ENCODE measurements around the gene DACH1. TPM values are rescaled to one million over a fixed set of nuclear protein-coding genes. Genes with fewer than 3 reads are reported as not detected.

The DACH1 gene
- total and polyA plus RNA-seq, 2 of the 8 experiments (the other 6 are each of a cell fraction or from before 2014, with no cell fraction given): 0.12 to 0.67 TPM

DNA sequence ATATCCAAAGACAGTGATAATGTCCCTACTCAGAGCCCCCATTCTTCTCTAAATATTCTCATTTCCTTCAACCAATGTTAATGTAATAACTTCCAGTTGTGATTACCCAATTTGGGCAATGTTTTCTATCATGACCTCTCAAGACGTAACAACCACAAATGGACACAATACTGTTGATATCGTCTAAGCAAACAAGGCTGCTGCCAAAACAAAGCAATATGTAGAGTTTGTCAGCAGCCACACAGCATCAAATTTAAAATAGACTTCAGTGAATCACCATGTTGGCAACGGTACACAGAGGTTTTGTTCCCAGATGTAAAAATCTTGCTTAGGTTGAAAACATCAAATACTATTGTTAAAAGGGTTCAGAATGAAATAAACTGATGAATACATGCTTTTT, 205.1 kb downstream of the DACH1 start:
- Histone ChIP-seq H3K27ac (ENCODE audit: low read depth, low read length) (no peak overlapping the region), H3K79me2 (ENCODE audit: control insufficient read depth in 1 of 2, insufficient read depth in 2 of 2, low read length in 2 of 2) (no peaks in the 10 kb centered on the region), H3K27me3 (replicated peaks in 1 of 4; ENCODE audit: control insufficient read depth in 3 of 4, extremely low read depth in 1 of 4, insufficient read depth in 3 of 4, low read length in 3 of 4) (no peaks in the 10 kb centered on the region), H2AFZ (ENCODE audit: low read length) (no peak overlapping the region), H3K4me3 (ENCODE audit: extremely low read depth in 1 of 4, insufficient read depth in 2 of 4, low read depth in 3 of 4, low read length in 4 of 4) (no peak overlapping the region), H3K23me2 (ENCODE audit: low read depth, low read length) (no peaks in the 10 kb centered on the region), H4K8ac (ENCODE audit: extremely low read depth, insufficient read depth, low read length) (no peak overlapping the region), H2BK12ac (ENCODE audit: low read depth, low read length) (no peak overlapping the region), H4K20me1 (replicated peaks in 1 of 2; ENCODE audit: control insufficient read depth in 1 of 2, insufficient read depth in 2 of 2, low read length in 2 of 2) (no peaks in the 10 kb centered on the region), H3K4me2 (ENCODE audit: insufficient read depth in 1 of 2, low read depth in 2 of 2, low read length in 2 of 2) (no peak overlapping the region), H2BK20ac (ENCODE audit: low read length) (no peak overlapping the region), H3K56ac (replicated peaks; ENCODE audit: insufficient read length, low read depth, low read length) (no peak overlapping the region), H3K9me3 (ENCODE audit: insufficient read depth in 2 of 2, low read depth in 1 of 2, low read length in 1 of 2) (no peaks in the 10 kb centered on the region), H2BK120ac (replicated peaks; ENCODE audit: low read depth, low read length) (no peak overlapping the region), H4K91ac (replicated peaks; ENCODE audit: insufficient read length, low read length) (no peak overlapping the region), H3K36me3 (ENCODE audit: control insufficient read depth in 2 of 4, insufficient read depth in 4 of 4, low read length in 3 of 4) (no peaks in the 10 kb centered on the region), H3K18ac (ENCODE audit: extremely low read depth, low read length) (no peak overlapping the region), H3K14ac (ENCODE audit: insufficient read length) (no peak overlapping the region), H3K9ac (replicated peaks in 1 of 4; ENCODE audit: extremely low read depth in 1 of 4, low read depth in 3 of 4, low read length in 3 of 4) (no peak overlapping the region), H3K23ac (ENCODE audit: insufficient read length) (no peak overlapping the region), H4K5ac (ENCODE audit: insufficient read length, low read depth, low read length) (no peak overlapping the region), H3K4me1 (replicated peaks in 1 of 4; ENCODE audit: control insufficient read depth in 3 of 4, insufficient read depth in 4 of 4, low read length in 3 of 4) (no peaks in the 10 kb centered on the region), H2BK15ac (ENCODE audit: low read length) (no peak overlapping the region), H2AK5ac (ENCODE audit: low read depth, low read length) (no peak overlapping the region), H2BK5ac (ENCODE audit: low read depth, low read length) (no peak overlapping the region), H3K4ac (replicated peaks; ENCODE audit: insufficient read length, low read depth, low read length) (no peak overlapping the region), H3K79me1 (ENCODE audit: low read depth, low read length) (no peaks in the 10 kb centered on the region)
- CTCF ChIA-PET (ENCODE audit: partially characterized antibody): no interaction called here
- DNase-seq (ENCODE audit: low read depth in 1 of 2, low spot score in 2 of 2) (no peak), FAIRE-seq (no peak)
- TF ChIP-seq MAFK (IDR thresholded peaks at IDR 0.05; ENCODE audit: low read depth, low read length) (no peak), BCL11A (IDR thresholded peaks at IDR 0.05; ENCODE audit: low read depth in 2 of 2, low read length in 2 of 2) (no peak), JUND (IDR thresholded peaks at IDR 0.05; ENCODE audit: low read length) (no peak)
- TF ChIP-seq, protein P1, sequence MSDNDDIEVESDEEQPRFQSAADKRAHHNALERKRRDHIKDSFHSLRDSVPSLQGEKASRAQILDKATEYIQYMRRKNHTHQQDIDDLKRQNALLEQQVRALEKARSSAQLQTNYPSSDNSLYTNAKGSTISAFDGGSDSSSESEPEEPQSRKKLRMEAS (IDR thresholded peaks at IDR 0.05): no peak
- POLR2A ChIA-PET (ENCODE audit: partially characterized antibody): no interaction called here
- WGBS, 2 experiments (ENCODE audit: extremely low coverage in 1 of 2, insufficient coverage in 1 of 2, insufficient read length in 1 of 2, insufficient replicate concordance in 2 of 2, low coverage in 1 of 2, low lambda C conversion rate in 2 of 2, missing lambda C conversion rate in 1 of 2): 93% methylated on average over 3 of the region's 3 CpGs; no CpG with 5 or more reads in 1 of the 2 experiments

Data from H1 (cell line).